HepG2 (cell line): Measurements from ENCODE around the gene THRA. TPM values are rescaled to one million over a fixed set of nuclear protein-coding genes. Genes with fewer than 3 reads are reported as not detected.

ENCODE experiments used
- DMTF1 ChIP-seq: sonication (generic); formaldehyde crosslinking; IDR thresholded peaks from 2 replicates; pipeline ENCODE4 v1.4.0; 2020; ENCODE audit warnings: mild to moderate bottlenecking, missing genetic modification reagents
- ELF3 ChIP-seq: IDR thresholded peaks from 2 replicates; pipeline ENCODE4 v1.6.1; 2016; ENCODE audit warnings: missing genetic modification reagents, missing compliant biosample characterization
- GATA4 ChIP-seq: sonication (generic); IDR thresholded peaks from 2 replicates; pipeline ENCODE4 v1.6.1; 2016; ENCODE audit warnings: antibody characterized with exemption, low read depth, borderline replicate concordance
- NKX3-1 ChIP-seq: sonication (generic); formaldehyde crosslinking; IDR thresholded peaks from 2 replicates; pipeline ENCODE4 v1.5.0; 2020; ENCODE audit warnings: missing genetic modification reagents
- PTBP1 ChIP-seq: fragments of 200-400 bp; formaldehyde crosslinking; IDR thresholded peaks from 2 replicates; pipeline ENCODE4 v1.6.1; 2018; ENCODE audit warnings: low read length, low read depth; ENCODE audit not compliant: poor library complexity, severe bottlenecking
- SSRP1 ChIP-seq: IDR thresholded peaks from 2 replicates; pipeline ENCODE4 v1.6.1; 2016; ENCODE audit warnings: control low read depth
- TEAD2 ChIP-seq: sonication (generic); formaldehyde crosslinking; IDR thresholded peaks from 2 replicates; pipeline ENCODE4 v1.9.0; 2021; ENCODE audit warnings: missing genetic modification reagents
- USF2 ChIP-seq, 2 experiments: sonication (generic) in 1 of 2; formaldehyde crosslinking in 1 of 2; IDR thresholded peaks; 2 replicates each; pipeline versions ENCODE4 v1.5.1 to v1.6.1; 2011 to 2020; ENCODE audit warnings: borderline replicate concordance in 1 of 2, low read depth in 1 of 2, low read length in 1 of 2, mild to moderate bottlenecking in 1 of 2, missing genetic modification reagents in 1 of 2, moderate library complexity in 1 of 2
- ZBTB26 ChIP-seq: IDR thresholded peaks from 2 replicates; pipeline ENCODE4 v1.6.1; 2016; ENCODE audit warnings: missing compliant biosample characterization, missing genetic modification reagents, borderline replicate concordance
- ZGPAT ChIP-seq: IDR thresholded peaks from 2 replicates; pipeline ENCODE4 v1.6.1; 2016; ENCODE audit warnings: mild to moderate bottlenecking
- ZNF570 ChIP-seq: sonication (generic); formaldehyde crosslinking; IDR thresholded peaks from 2 replicates; pipeline ENCODE4 v1.4.0; 2020; ENCODE audit warnings: mild to moderate bottlenecking, missing genetic modification reagents, borderline replicate concordance
- ZNF800 ChIP-seq: sonication (generic); formaldehyde crosslinking; IDR thresholded peaks from 2 replicates; pipeline ENCODE4 v1.4.0; 2020; ENCODE audit warnings: missing genetic modification reagents
- polyA plus RNA-seq, 8 experiments: library from polyadenylated mRNA; depleted of rRNA in 3 of 8; stranded (reverse) in 7 of 8; unstranded in 1 of 8; fragments of >200 nt; fragmentation: Illumina TruSeq in 4 of 8; extraction: Trizol in 4 of 8; gene quantifications; 2 replicates each; pipeline versions ENCODE4 v1.2.1 to v1.2.3, GENCODE V29; 2011 to 2016; ENCODE audit warnings: low read depth in 4 of 8, missing spikeins in 1 of 8, mixed read lengths in 1 of 8; ENCODE audit not compliant: insufficient read depth in 1 of 8
- total RNA-seq, 5 experiments: library from RNA; depleted of rRNA; stranded (reverse); fragments of >200 nt; fragmentation: Illumina TruSeq; extraction: Trizol; gene quantifications; 2 replicates each; pipeline ENCODE4 v1.2.3, GENCODE V29; 2016; ENCODE audit warnings: low read depth in 1 of 5
- TF ChIP-seq, protein P1 (sequence below): IDR thresholded peaks from 2 replicates; pipeline ENCODE4 v1.6.1; 2018; ENCODE audit warnings: missing genetic modification reagents, mild to moderate bottlenecking, missing compliant biosample characterization
- TF ChIP-seq, protein P2 (sequence below): sonication (generic); formaldehyde crosslinking; IDR thresholded peaks from 2 replicates; pipeline ENCODE4 v1.4.0; 2020; ENCODE audit warnings: missing genetic modification reagents

Gene THRA
- total and polyA plus RNA-seq, 2 of the 13 experiments (the other 11 are each of a cell fraction or from before 2014, with no cell fraction given), result 8.0 to 9.9 TPM

DNA sequence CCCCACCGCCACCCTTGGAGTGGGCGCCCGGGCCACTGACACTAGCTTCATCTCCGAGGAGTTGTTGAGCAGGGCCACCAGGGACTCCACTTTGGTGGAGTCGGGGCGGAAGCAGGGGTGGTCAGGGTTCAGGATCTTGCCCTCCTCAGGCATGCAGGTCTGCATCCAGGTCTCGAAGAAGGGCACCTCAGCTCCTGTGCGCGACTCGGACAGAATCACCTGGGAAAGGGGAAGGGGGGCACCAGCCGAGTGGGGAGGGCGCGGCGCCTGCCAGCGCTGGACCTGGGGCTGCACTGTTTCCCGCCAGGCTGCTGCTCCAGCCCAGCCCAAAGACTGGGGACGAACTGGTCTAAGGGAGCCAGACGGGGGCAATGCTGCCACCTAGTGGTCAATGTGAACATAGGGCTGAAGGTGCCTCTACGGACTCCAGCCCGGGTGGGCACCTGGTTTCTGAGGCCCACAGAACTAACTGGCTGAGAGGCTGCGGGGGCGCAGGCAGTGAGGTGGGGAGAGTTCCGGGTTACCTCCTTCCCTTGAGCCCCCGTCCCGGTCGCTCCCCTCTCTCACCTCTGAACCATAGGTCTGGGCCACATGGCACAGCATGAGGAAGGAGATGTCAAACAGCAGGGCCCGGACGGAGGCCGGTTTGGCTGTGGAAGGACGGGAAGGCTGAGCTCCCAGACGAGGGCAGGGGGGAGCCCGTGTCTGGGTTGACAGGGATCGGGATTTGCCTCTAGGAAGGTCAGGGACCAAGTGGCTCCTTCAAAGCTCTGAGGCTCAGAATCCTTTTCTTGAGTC, 35.8 kb upstream of the THRA start (continued):
- TF ChIP-seq ZGPAT (CRISPR knock-in tag), result 0 out of 2 replicates have a peak, but pooled peaks have one; percentile 47
- no peak for TF ChIP-seq USF2 (IDR thresholded peaks at IDR 0.05; ENCODE audit: low read depth, low read length)
- no peak for TF ChIP-seq USF2 (CRISPR knock-in tag; IDR thresholded peaks at IDR 0.05; ENCODE audit: borderline replicate concordance)
- TF ChIP-seq, protein P1, sequence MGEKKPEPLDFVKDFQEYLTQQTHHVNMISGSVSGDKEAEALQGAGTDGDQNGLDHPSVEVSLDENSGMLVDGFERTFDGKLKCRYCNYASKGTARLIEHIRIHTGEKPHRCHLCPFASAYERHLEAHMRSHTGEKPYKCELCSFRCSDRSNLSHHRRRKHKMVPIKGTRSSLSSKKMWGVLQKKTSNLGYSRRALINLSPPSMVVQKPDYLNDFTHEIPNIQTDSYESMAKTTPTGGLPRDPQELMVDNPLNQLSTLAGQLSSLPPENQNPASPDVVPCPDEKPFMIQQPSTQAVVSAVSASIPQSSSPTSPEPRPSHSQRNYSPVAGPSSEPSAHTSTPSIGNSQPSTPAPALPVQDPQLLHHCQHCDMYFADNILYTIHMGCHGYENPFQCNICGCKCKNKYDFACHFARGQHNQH, result no peak
- TF ChIP-seq NKX3-1 (CRISPR knock-in tag), result no peak
- TF ChIP-seq TEAD2 (CRISPR knock-in tag), result no peak
- TF ChIP-seq ZNF570 (CRISPR knock-in tag), result no peak
- TF ChIP-seq DMTF1 (CRISPR knock-in tag), result no peak
- no peak for TF ChIP-seq GATA4
- TF ChIP-seq ZNF800, result no peak
- TF ChIP-seq, protein P2, sequence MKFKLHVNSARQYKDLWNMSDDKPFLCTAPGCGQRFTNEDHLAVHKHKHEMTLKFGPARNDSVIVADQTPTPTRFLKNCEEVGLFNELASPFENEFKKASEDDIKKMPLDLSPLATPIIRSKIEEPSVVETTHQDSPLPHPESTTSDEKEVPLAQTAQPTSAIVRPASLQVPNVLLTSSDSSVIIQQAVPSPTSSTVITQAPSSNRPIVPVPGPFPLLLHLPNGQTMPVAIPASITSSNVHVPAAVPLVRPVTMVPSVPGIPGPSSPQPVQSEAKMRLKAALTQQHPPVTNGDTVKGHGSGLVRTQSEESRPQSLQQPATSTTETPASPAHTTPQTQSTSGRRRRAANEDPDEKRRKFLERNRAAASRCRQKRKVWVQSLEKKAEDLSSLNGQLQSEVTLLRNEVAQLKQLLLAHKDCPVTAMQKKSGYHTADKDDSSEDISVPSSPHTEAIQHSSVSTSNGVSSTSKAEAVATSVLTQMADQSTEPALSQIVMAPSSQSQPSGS (CRISPR knock-in tag), result no peak
- TF ChIP-seq SSRP1 (CRISPR knock-in tag), result no peak
- 0 out of 2 replicates have a peak, but pooled peaks have one; percentile 17 for TF ChIP-seq ELF3
- no peak for TF ChIP-seq PTBP1
- no peak for TF ChIP-seq ZBTB26 (CRISPR knock-in tag)
